Uterus (tissue), 4 donors: ENCODE results near the gene RASL10A. TPM values are rescaled to one million over a fixed set of nuclear protein-coding genes. Genes with fewer than 3 reads are reported as not detected.

Experiments
- DNase-seq, 2 donors: peaks; one replicate each; pipeline ENCODE4 v3.0.0-alpha.2; 2019 to 2020
- H3K27ac ChIP-seq, 2 donors: fragments of 200-600 bp; sonication (generic); 1 replicate in 1 of 2; 2 replicates in 1 of 2; pipeline ENCODE4 v1.5.1; 2016 to 2018
- H3K27me3 ChIP-seq, 2 donors: fragments of 200-600 bp; sonication (generic); one replicate each; pipeline ENCODE4 v1.5.1; 2018 to 2019; ENCODE audit warnings: control low read depth in 1 of 2
- H3K36me3 ChIP-seq, 2 donors: fragments of 200-600 bp; sonication (generic); one replicate each; pipeline ENCODE4 v1.5.1; 2019; ENCODE audit warnings: control low read depth in 1 of 2
- H3K4me1 ChIP-seq, 2 donors: fragments of 200-600 bp; sonication (generic); one replicate each; pipeline ENCODE4 v1.5.1; 2018 to 2019; ENCODE audit warnings: control low read depth in 1 of 2
- H3K4me3 ChIP-seq, 2 donors: fragments of 200-600 bp; sonication (generic); 1 replicate in 1 of 2; 2 replicates in 1 of 2; pipeline ENCODE4 v1.5.1; 2018 to 2019; ENCODE audit warnings: mild to moderate bottlenecking in 1 of 2
- H3K9me3 ChIP-seq, 2 donors: fragments of 200-600 bp; sonication (generic); one replicate each; pipeline ENCODE4 v1.5.1; 2019; ENCODE audit warnings: control low read depth in 1 of 2
- POLR2A ChIP-seq, 2 donors: fragments of 450-650 bp; IDR thresholded peaks; one replicate each; pipeline ENCODE4 v1.6.1; 2016; ENCODE audit warnings: antibody characterized with exemption in 2 of 2, mild to moderate bottlenecking in 1 of 2, moderate library complexity in 1 of 2
- intact Hi-C: fragments of 100-400 bp; cut with DNase I; formaldehyde crosslinking; loops from one replicate; pipeline ENCODE4 v1.15.1; 2023; ENCODE audit warnings: low total_unique reads
- total RNA-seq, 4 donors: library from RNA; depleted of rRNA in 3 of 4; stranded (reverse); fragments of >200 nt in 3 of 4; gene quantifications; one replicate each; pipeline versions ENCODE4 v1.1.0 to v1.2.4, GENCODE V29; 2014 to 2023
- TF ChIP-seq, protein P1 (sequence below), 4 experiments: fragments of 200-600 bp in 2 of 4; fragments of 450-650 bp in 2 of 4; sonication (generic) in 2 of 4; IDR thresholded peaks; one replicate each; pipeline ENCODE4 v1.5.1; 2016 to 2019; ENCODE audit warnings: antibody characterized with exemption in 4 of 4, mild to moderate bottlenecking in 2 of 4, moderate library complexity in 1 of 4
- donor health status: DM: yes; HTN: yes; CAD: no.

Gene RASL10A
- total RNA-seq, 4 donors from 2014 or later = 0.35 to 3.2 (median 0.79) TPM; not detected in 1

DNA sequence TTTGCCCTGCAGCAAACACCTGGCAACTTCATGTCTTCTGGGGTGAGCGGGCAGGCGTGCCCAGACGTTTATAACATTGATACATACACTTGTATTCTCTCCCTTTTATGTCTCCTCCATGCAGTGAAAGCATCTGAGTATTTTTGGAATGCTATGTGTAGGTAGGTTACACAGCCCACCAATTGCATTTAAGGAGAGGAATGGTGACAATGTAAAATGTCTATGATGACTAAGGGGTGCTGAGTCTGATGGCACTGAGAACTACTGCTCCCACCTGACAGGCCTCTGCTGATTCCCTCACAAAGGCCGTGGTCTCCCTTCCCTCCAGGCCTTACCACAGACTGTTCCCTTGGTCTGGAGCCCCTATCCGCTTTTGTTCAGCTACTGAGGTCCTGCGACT is 22.9 kb upstream of the RASL10A start:
- no peaks in the 10 kb centered on the region for H3K36me3 ChIP-seq
- no peak overlapping the region for H3K27ac ChIP-seq

DNA sequence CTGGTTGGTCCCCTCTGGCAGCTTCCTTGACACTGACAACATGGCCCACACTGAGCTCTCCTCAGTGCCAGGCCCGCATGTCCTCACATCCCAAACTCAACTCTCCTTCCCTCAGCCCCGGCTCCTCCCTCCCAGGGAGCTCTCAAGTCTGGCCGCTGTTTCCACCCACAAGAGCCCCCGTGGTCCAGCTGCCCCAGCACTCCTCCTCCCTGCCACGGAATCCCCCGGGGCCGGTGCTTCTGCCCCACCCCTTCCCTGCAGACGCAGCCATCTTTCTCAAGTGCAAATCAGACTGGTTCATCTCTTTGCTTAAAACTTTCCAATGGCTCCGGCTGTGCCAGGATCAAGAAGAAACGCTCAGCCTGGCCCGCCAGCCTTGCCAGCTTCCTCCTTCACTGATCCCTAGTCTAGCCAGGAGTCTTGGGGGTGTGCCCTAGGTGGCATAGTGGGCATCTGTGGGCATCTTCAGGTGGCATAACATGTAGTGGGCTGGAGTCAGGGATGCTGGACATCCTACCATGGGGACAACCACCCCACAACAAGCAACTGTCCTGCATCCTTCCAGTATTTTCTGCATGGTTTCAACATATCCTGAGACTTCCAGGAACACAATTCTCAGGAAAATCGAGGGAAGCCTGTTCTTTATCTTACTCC is 22.3 kb upstream of the RASL10A start:
- Histone ChIP-seq H3K9me3 (no peaks in the 10 kb centered on the region), H3K27me3 (no peaks in the 10 kb centered on the region), H3K36me3 (no peaks in the 10 kb centered on the region), H3K27ac (no peak overlapping the region), H3K4me1 (no peaks in the 10 kb centered on the region), H3K4me3 (no peak overlapping the region)
- intact Hi-C loops = no loop called here
- TF ChIP-seq POLR2A (IDR thresholded peaks at IDR 0.05) = no peak
- TF ChIP-seq, protein P1, sequence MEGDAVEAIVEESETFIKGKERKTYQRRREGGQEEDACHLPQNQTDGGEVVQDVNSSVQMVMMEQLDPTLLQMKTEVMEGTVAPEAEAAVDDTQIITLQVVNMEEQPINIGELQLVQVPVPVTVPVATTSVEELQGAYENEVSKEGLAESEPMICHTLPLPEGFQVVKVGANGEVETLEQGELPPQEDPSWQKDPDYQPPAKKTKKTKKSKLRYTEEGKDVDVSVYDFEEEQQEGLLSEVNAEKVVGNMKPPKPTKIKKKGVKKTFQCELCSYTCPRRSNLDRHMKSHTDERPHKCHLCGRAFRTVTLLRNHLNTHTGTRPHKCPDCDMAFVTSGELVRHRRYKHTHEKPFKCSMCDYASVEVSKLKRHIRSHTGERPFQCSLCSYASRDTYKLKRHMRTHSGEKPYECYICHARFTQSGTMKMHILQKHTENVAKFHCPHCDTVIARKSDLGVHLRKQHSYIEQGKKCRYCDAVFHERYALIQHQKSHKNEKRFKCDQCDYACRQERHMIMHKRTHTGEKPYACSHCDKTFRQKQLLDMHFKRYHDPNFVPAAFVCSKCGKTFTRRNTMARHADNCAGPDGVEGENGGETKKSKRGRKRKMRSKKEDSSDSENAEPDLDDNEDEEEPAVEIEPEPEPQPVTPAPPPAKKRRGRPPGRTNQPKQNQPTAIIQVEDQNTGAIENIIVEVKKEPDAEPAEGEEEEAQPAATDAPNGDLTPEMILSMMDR (IDR thresholded peaks at IDR 0.05) = no peak
- no peak for DNase-seq

More for the DNA sequence above, 22.9 kb upstream of the RASL10A start:
- no peak overlapping the region for H3K4me3 ChIP-seq
- H3K27me3 ChIP-seq = no peaks in the 10 kb centered on the region
- TF ChIP-seq POLR2A (IDR thresholded peaks at IDR 0.05) = no peak
- TF ChIP-seq, protein P1 (IDR thresholded peaks at IDR 0.05) = no peak
- no peak for DNase-seq
- H3K9me3 ChIP-seq = no peaks in the 10 kb centered on the region
- intact Hi-C loops = no loop called here
- no peaks in the 10 kb centered on the region for H3K4me1 ChIP-seq

DNA sequence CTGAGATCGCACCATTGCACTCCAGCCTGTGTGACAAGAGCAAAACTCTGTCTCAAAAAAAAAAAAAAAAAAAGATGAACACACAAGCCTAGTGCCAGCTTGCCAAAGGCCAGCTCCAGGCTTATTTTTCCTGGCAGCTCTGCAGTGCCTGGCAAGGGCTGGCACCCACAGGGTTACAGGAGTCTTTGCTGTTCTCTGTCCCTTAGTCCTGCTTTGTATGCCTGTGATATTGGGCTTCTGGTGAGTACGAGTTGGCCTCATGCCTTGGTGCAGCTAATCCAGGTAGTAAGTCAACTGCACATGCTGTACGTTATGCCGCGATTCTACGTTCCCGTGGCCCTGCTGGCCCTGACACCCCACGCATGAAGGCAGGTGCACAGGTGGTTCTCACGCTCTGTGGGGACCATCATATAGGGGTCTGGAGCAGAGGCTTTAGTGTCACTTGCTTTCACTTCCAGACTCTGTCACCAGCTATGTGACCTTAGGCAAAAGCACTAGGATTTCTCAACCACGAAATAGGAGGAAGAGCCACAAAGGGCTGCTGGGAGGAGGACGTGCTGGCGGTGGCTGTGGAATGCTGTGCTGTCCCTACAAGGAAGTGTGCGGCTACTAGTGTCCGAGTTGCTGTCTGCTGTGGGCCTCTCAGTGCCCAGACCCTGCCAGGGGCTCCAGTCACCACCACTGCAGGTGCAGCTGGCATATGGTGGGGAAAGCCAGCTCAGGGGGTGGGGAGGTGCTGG is 21.4 kb upstream of the RASL10A start:
- Histone ChIP-seq H3K36me3 (no peaks in the 10 kb centered on the region), H3K27ac (no peak overlapping the region), H3K4me1 (no peaks in the 10 kb centered on the region), H3K27me3 (no peaks in the 10 kb centered on the region), H3K9me3 (no peaks in the 10 kb centered on the region), H3K4me3 (no peak overlapping the region)
- DNase-seq = no peak
- no peak for TF ChIP-seq POLR2A (IDR thresholded peaks at IDR 0.05)
- TF ChIP-seq, protein P1 (IDR thresholded peaks at IDR 0.05) = no peak
- intact Hi-C loops = no loop called here

DNA sequence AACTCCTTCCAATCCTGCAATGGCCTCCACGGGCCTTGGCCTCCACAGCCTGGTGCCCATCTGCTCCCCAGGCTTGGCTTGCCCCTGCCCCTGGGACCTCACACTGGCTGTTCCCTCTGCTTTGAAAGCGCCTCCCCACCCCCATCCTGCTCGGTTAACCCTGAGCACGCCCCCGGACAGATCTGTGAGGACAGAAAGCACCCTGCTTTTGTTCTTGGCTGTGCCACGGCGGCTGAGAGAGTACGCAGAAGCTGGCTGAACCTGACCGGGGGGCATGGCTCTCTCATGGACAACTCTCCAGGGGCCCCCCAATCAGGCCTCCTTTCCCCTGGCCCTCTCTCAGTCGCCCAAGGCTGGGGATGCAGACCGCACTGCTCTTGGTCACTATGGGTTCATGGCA is 20.2 kb upstream of the RASL10A start:
- no peaks in the 10 kb centered on the region for H3K27me3 ChIP-seq
- no peaks in the 10 kb centered on the region for H3K9me3 ChIP-seq
- no peak for DNase-seq
- H3K4me3 ChIP-seq = no peak overlapping the region
- no peak overlapping the region for H3K27ac ChIP-seq
- H3K36me3 ChIP-seq = no peaks in the 10 kb centered on the region
- TF ChIP-seq, protein P1 (IDR thresholded peaks at IDR 0.05) = no peak
- TF ChIP-seq POLR2A (IDR thresholded peaks at IDR 0.05) = no peak
- intact Hi-C loops = no loop called here
- H3K4me1 ChIP-seq = no peaks in the 10 kb centered on the region

DNA sequence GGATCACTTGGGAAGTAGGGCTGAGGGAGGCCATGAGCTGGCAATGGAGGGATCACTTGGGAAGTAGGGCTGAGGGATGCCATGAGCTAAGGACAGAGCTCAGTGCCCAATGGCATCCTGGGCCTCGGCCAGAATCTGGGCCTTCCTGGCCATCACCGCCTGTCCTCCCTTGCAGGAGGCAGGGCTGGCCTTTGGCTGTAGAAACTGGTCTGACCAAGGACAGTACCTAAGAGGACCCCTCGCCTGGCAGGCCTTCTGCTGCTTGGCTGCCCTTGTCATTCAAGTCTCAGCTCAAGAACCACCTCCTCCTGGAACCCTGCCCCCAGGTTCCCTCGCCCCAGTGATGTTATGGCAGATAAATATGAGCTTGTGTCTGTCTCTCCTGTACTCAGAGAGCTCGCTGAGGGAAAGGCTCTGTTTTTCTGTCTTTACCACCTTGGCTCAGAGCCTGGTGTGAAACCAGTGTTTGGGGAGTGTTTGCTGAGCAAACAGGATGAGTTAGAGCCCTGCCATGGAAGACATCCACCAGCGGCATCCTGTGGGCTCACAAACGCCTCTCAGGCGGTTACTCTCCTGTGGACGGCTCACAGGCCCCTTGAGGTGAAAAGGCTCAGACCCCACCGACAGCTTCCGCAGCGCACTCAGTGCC is 19.3 kb upstream of the RASL10A start:
- Histone ChIP-seq H3K9me3 (no peaks in the 10 kb centered on the region), H3K27me3 (no peaks in the 10 kb centered on the region), H3K36me3 (no peaks in the 10 kb centered on the region), H3K4me3 (no peak overlapping the region), H3K4me1 (no peaks in the 10 kb centered on the region), H3K27ac (no peak overlapping the region)
- intact Hi-C loops = no loop called here
- TF ChIP-seq, protein P1 (IDR thresholded peaks at IDR 0.05) = no peak
- no peak for DNase-seq
